HepG2 (cell line): Measurements from ENCODE around the gene LCN1.

Experiments
- ARID2 ChIP-seq: sonication (generic); formaldehyde crosslinking; IDR thresholded peaks from 2 replicates; pipeline ENCODE4 v1.8.1; 2022; ENCODE audit warnings: mild to moderate bottlenecking, missing genetic modification reagents, borderline replicate concordance
- ATF6 ChIP-seq: sonication (generic); formaldehyde crosslinking; conservative IDR thresholded peaks from 2 replicates; pipeline ENCODE4 v1.4.0; 2020; ENCODE audit warnings: missing genetic modification reagents
- BHLHE40 ChIP-seq: IDR thresholded peaks from 2 replicates; pipeline ENCODE4 v1.6.1; 2011; ENCODE audit warnings: low read length, improper control_type of control experiment
- CREB1 ChIP-seq, 2 experiments: fragments of 450-650 bp in 1 of 2; IDR thresholded peaks; 2 replicates each; pipeline ENCODE4 v1.6.1; 2016 to 2017; ENCODE audit warnings: control low read depth in 1 of 2, mild to moderate bottlenecking in 1 of 2, missing compliant biosample characterization in 1 of 2, missing genetic modification characterization in 1 of 2
- EZH2 ChIP-seq: conservative IDR thresholded peaks from 2 replicates; pipeline ENCODE4 v1.6.1; 2012; ENCODE audit warnings: mild to moderate bottlenecking, low read depth, low read length, moderate library complexity
- POLR2A ChIP-seq, 2 experiments: IDR thresholded peaks; 2 replicates each; pipeline ENCODE4 v1.6.1; 2011; ENCODE audit warnings: low read depth in 2 of 2, low read length in 2 of 2, mild to moderate bottlenecking in 1 of 2, moderate library complexity in 1 of 2; ENCODE audit not compliant: insufficient read depth in 1 of 2
- RFX5 ChIP-seq: IDR thresholded peaks from 2 replicates; pipeline ENCODE4 v1.6.1; 2011; ENCODE audit warnings: low read depth, low read length, improper control_type of control experiment
- SIX1 ChIP-seq: sonication (generic); formaldehyde crosslinking; IDR thresholded peaks from 2 replicates; pipeline ENCODE4 v1.4.0; 2020; ENCODE audit warnings: missing genetic modification reagents, borderline replicate concordance
- SP2 ChIP-seq: sonication (generic); formaldehyde crosslinking; IDR thresholded peaks from 2 replicates; pipeline ENCODE4 v1.5.1; 2020; ENCODE audit warnings: mild to moderate bottlenecking, missing genetic modification reagents
- ZNF431 ChIP-seq: sonication (generic); formaldehyde crosslinking; IDR thresholded peaks from 2 replicates; pipeline ENCODE4 v1.9.0; 2022; ENCODE audit warnings: missing genetic modification reagents, low read depth, mild to moderate bottlenecking, borderline replicate concordance
- ZSCAN29 ChIP-seq: sonication (generic); formaldehyde crosslinking; conservative IDR thresholded peaks from 2 replicates; pipeline ENCODE4 v1.4.0; 2020; ENCODE audit warnings: mild to moderate bottlenecking, missing genetic modification reagents
- TF ChIP-seq, protein P1 (sequence below): sonication (generic); formaldehyde crosslinking; IDR thresholded peaks from 2 replicates; pipeline ENCODE4 v1.8.1; 2023; ENCODE audit warnings: missing genetic modification reagents, inconsistent platforms, borderline replicate concordance

DNA sequence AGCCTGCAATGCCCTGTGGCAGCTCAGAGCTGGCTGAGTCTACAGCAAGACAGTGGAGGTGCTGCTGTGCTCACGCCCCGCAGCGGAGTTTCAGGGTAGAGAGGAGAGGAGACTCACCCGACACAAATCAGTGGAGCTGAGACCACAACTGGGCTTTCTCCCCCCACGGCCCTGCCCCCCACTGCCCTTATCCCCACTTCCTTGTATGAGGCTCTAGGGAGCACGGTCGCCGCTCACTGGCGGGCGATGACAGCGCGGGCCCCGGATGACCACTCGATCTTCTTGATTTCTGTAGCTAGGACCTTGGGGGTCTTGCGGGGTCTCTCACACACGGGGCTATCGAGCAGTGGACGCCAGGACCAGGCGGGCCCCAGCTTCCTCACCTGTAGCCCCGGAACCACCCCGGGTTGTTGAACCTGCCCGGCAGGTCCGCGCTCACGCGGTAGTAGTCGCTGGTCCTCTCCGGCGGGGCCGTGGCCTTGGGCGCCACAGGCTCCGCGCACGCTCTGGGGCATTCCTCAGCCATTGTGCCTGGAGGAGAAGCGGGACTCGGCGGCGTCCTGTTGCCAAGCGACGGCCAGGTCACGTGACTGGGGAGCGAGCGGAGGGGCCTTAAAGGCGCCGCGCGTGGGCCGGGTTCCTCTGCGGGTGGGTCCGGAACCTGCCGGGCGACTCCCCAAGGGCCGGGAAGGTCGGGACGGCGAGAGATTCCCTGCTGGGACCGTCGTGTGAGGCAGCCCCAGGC lies 21.7 kb upstream of the LCN1 start:
- TF ChIP-seq RFX5: no peak
- TF ChIP-seq SP2 (CRISPR knock-in tag): no peak
- TF ChIP-seq EZH2: no peak
- TF ChIP-seq BHLHE40: peak; percentile 92
- TF ChIP-seq, protein P1, sequence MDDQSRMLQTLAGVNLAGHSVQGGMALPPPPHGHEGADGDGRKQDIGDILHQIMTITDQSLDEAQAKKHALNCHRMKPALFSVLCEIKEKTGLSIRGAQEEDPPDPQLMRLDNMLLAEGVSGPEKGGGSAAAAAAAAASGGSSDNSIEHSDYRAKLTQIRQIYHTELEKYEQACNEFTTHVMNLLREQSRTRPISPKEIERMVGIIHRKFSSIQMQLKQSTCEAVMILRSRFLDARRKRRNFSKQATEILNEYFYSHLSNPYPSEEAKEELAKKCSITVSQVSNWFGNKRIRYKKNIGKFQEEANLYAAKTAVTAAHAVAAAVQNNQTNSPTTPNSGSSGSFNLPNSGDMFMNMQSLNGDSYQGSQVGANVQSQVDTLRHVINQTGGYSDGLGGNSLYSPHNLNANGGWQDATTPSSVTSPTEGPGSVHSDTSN (CRISPR knock-in tag): no peak
- TF ChIP-seq ZSCAN29: no peak
- TF ChIP-seq POLR2A (IDR thresholded peaks at IDR 0.05; ENCODE audit: insufficient read depth in 1 of 2, low read depth in 2 of 2, low read length in 2 of 2): no peak; a peak in 1 of 4 replicates
- TF ChIP-seq CREB1 (IDR thresholded peaks at IDR 0.05): no peak
- TF ChIP-seq CREB1 (CRISPR knock-in tag; IDR thresholded peaks at IDR 0.05): no peak
- TF ChIP-seq ATF6: no peak
- TF ChIP-seq SIX1 (CRISPR knock-in tag): no peak
- no peak for TF ChIP-seq ARID2 (CRISPR knock-in tag)
- no peak for TF ChIP-seq ZNF431 (CRISPR knock-in tag)
